ENCODE results near the gene DNASE1L1.

The DNASE1L1 gene

GRCh38 chrX:154411981-154412340 lies 2.9 kb upstream of the DNASE1L1 start:
- peak overlapping the region; percentile 93 for H3K9ac ChIP-seq (ENCODE audit: low read depth, low read length, poor library complexity, severe bottlenecking)
- H3K4me3 ChIP-seq (ENCODE audit: low read length, poor library complexity, severe bottlenecking), result peak overlapping the region; percentile 92
- no peaks in the 10 kb centered on the region for H3K9me3 ChIP-seq (ENCODE audit: insufficient read depth, low read depth, low read length)
- TF ChIP-seq EZH2phosphoT487 (IDR thresholded peaks at IDR 0.05; ENCODE audit: borderline replicate concordance), result no peak
- no peak for TF ChIP-seq CTCF (conservative IDR thresholded peaks at IDR 0.05; ENCODE audit: low read length)
- H3F3A ChIP-seq (ENCODE audit: low read depth), result no peaks in the 10 kb centered on the region
- no peaks in the 10 kb centered on the region for H3K36me3 ChIP-seq (ENCODE audit: insufficient read depth, low read length)
- H2AFZ ChIP-seq (ENCODE audit: low read length), result peak overlapping the region; percentile 75; the same call in 1 of the 2 replicates
- H3K27me3 ChIP-seq (ENCODE audit: insufficient read depth, low read length, poor library complexity, severe bottlenecking), result no peaks in the 10 kb centered on the region
- no peaks in the 10 kb centered on the region for H4K20me1 ChIP-seq (ENCODE audit: insufficient read depth, low read length, poor library complexity, severe bottlenecking)
- no peaks in the 10 kb centered on the region for H3K9me2 ChIP-seq (replicated peaks; ENCODE audit: low read depth, low read length)
- H3K4me1 ChIP-seq (ENCODE audit: insufficient read depth, low read length, poor library complexity, severe bottlenecking), result no peaks in the 10 kb centered on the region
- peaks cover 8% of the 10 kb centered on the region; the same call in 1 of the 2 replicates for H3K79me2 ChIP-seq (ENCODE audit: insufficient read depth, low read length)
- peak overlapping the region; percentile 84 for H3K4me2 ChIP-seq (ENCODE audit: low read depth, low read length, poor library complexity, severe bottlenecking)

GRCh38 chrX:154408659-154409221 lies 314 bp downstream of the DNASE1L1 start:
- Histone ChIP-seq H3K4me3 (ENCODE audit: low read length, poor library complexity, severe bottlenecking) (no peak overlapping the region), H3K4me2 (ENCODE audit: low read depth, low read length, poor library complexity, severe bottlenecking) (no peak overlapping the region), H3K9ac (ENCODE audit: low read depth, low read length, poor library complexity, severe bottlenecking) (no peak overlapping the region)

GRCh38 chrX:154404625-154405192 lies 4.3 kb downstream of the DNASE1L1 start:
- Histone ChIP-seq H3K27me3 (ENCODE audit: insufficient read depth, low read length, poor library complexity, severe bottlenecking) (no peaks in the 10 kb centered on the region), H3K9me2 (replicated peaks; ENCODE audit: low read depth, low read length) (no peaks in the 10 kb centered on the region), H3K4me1 (ENCODE audit: insufficient read depth, low read length, poor library complexity, severe bottlenecking) (peaks cover 5% of the 10 kb centered on the region), H4K20me1 (ENCODE audit: insufficient read depth, low read length, poor library complexity, severe bottlenecking) (peaks cover 16% of the 10 kb centered on the region), H3K9me3 (ENCODE audit: insufficient read depth, low read depth, low read length) (no peaks in the 10 kb centered on the region), H3K4me2 (ENCODE audit: low read depth, low read length, poor library complexity, severe bottlenecking) (no peak overlapping the region), H3K79me2 (ENCODE audit: insufficient read depth, low read length) (peaks cover 13% of the 10 kb centered on the region), H3K4me3 (ENCODE audit: low read length, poor library complexity, severe bottlenecking) (no peak overlapping the region), H3K9ac (ENCODE audit: low read depth, low read length, poor library complexity, severe bottlenecking) (no peak overlapping the region), H3F3A (ENCODE audit: low read depth) (no peaks in the 10 kb centered on the region), H3K36me3 (ENCODE audit: insufficient read depth, low read length) (peaks cover 12% of the 10 kb centered on the region; the same call in 1 of the 2 replicates), H2AFZ (ENCODE audit: low read length) (no peak overlapping the region)
- TF ChIP-seq EZH2phosphoT487 (IDR thresholded peaks at IDR 0.05; ENCODE audit: borderline replicate concordance) (no peak), CTCF (conservative IDR thresholded peaks at IDR 0.05; ENCODE audit: low read length) (no peak)

More at GRCh38 chrX:154408659-154409221, 314 bp downstream of the DNASE1L1 start:
- H4K20me1 ChIP-seq (ENCODE audit: insufficient read depth, low read length, poor library complexity, severe bottlenecking), result no peaks in the 10 kb centered on the region
- no peaks in the 10 kb centered on the region for H3K27me3 ChIP-seq (ENCODE audit: insufficient read depth, low read length, poor library complexity, severe bottlenecking)
- H3K9me3 ChIP-seq (ENCODE audit: insufficient read depth, low read depth, low read length), result no peaks in the 10 kb centered on the region
- H3K4me1 ChIP-seq (ENCODE audit: insufficient read depth, low read length, poor library complexity, severe bottlenecking), result no peaks in the 10 kb centered on the region
- H2AFZ ChIP-seq (ENCODE audit: low read length), result no peak overlapping the region
- H3K79me2 ChIP-seq (ENCODE audit: insufficient read depth, low read length), result peaks cover 8% of the 10 kb centered on the region; the same call in 1 of the 2 replicates
- H3K36me3 ChIP-seq (ENCODE audit: insufficient read depth, low read length), result no peaks in the 10 kb centered on the region
- H3F3A ChIP-seq (ENCODE audit: low read depth), result no peaks in the 10 kb centered on the region
- TF ChIP-seq EZH2phosphoT487 (IDR thresholded peaks at IDR 0.05; ENCODE audit: borderline replicate concordance) (no peak), CTCF (conservative IDR thresholded peaks at IDR 0.05; ENCODE audit: low read length) (no peak)
- no peaks in the 10 kb centered on the region for H3K9me2 ChIP-seq (replicated peaks; ENCODE audit: low read depth, low read length)
